ENCODE data around the gene HEMK1.

The HEMK1 gene

DNA sequence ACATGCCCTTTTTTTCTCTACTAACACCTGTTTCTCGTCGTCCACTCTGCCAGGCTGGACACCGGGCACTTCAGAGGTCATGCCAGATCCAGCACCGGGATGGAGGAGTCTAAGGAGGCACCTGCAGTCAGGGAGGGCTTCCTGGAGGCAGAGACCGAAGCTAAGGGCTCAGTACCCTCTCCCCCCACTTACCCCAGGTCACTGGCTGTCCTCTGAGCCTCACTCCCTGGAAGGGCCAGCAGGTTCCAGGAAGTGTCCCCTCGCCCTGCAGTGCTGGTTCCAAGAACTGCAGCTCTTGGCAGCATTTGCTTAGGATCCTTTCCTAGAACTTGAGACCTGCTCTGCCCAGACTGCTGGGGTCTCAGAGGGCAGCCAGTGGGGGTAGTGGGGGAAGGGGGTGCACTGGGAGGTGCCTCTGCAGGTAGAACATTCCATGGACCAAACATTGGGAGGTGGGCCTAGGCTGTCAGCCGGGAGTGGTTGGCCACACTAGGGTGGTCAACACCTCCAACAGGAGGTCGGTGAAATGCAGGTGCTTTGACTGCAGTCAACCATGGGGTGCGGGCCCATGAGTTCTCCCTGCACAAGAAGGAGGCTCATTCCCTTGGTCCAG, 30.9 kb downstream of the HEMK1 start:
- no peak for DNase-seq (ENCODE audit: low read depth)

DNA sequence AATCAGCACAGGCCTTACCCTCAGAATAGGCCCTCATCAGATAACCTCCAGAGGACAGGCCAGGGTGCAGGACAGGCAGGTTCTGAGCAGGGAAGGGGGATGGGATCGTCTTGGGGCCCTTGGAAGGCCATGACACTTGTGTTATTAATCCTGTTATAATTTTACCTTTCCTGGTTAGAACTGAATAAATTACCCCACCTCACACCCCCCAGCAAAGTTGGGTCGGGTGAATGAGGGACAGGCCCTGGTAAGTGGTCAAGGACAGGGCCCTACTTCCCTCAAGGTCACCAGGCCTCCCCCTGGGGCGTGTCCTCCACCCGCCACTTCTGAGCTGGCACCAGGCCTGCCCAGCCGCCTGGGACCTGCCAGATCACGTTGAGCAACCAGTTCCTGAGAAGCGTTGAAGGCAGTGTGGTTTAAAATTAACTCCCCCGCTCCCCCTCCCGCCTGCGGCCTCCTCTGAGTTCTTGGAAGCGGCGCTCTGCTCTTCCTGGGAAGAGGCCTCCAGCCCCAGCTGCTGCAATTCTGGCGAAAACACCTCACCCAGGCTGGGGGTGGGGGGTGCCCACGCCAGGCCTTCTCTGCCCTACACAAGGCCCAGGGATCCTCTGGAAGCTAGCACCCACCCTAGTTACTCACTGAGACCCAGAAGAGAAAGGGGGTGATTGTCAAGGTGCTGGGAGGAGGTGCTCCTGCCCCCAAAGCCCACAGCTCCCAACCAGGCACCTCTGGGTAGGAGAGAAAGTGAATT, 31.7 kb downstream of the HEMK1 start:
- DNase-seq (ENCODE audit: low read depth): peak; percentile 39

DNA sequence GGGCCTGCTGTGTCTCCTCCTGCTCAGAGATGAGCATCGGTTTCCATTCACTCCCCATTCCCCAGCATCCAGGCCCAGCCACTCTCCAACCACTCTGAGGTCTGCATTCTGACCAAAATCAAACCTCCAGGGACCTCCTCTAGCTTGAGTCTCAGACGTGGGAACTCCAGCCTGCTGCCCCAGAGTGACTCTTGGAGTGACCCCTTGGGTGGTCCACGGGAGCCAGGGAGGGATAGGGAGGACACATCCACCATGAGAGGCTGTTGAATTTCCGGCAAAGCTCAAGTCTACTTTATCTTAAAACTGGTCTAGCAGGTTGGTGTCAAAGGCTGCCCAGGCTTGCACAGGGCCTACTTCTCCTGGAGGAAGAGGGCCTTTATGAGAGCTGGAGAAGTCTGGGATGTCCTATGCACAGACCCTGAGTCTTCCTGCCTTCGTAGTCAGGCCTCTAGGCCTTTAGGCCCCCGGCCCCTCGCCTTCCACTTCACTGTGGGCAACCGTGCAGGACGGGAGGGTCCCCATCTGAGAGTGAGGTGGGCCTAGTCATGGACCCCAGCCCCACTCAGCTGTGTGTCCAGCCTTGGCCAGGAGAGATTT, 33.4 kb downstream of the HEMK1 start:
- DNase-seq (ENCODE audit: low read depth): no peak

- no peak for DNase-seq (ENCODE audit: low read depth)
These were observed 34.2 kb downstream of the HEMK1 start for GRCh38 chr3:50603261-50604109.

- no peak for DNase-seq (ENCODE audit: low read depth)
These were observed 34.8 kb downstream of the HEMK1 start for GRCh38 chr3:50604110-50604621.

GRCh38 chr3:50604628-50605588, 35.6 kb downstream of the HEMK1 start:
- no peak for DNase-seq (ENCODE audit: low read depth)

GRCh38 chr3:50605901-50606326, 36.6 kb downstream of the HEMK1 start:
- DNase-seq (ENCODE audit: low read depth): no peak

GRCh38 chr3:50606596-50606995, 37.3 kb downstream of the HEMK1 start:
- DNase-seq (ENCODE audit: low read depth): no peak

GRCh38 chr3:50607271-50608091, 38.2 kb downstream of the HEMK1 start:
- DNase-seq (ENCODE audit: low read depth): no peak

DNA sequence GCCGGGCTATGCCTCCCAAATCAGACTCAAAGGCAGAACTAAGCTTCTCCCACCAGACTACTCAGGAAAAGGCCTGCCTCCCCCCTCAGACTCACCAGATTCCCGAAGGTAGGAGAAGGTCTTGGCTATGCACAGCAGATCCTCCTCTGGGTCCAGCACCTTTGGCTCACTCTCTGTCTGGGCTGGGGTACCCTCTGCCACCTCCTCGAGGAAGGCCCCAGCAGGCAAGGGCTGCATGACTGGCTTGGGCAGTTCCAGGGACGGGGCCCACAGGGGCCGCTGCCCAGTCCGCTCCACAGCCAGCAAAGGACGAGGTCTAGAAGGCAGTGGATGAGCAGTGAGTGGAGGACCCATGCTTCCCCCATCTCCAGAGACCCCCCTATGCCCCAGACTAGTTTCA, 39.0 kb downstream of the HEMK1 start:
- no peak for DNase-seq (ENCODE audit: low read depth)

DNA sequence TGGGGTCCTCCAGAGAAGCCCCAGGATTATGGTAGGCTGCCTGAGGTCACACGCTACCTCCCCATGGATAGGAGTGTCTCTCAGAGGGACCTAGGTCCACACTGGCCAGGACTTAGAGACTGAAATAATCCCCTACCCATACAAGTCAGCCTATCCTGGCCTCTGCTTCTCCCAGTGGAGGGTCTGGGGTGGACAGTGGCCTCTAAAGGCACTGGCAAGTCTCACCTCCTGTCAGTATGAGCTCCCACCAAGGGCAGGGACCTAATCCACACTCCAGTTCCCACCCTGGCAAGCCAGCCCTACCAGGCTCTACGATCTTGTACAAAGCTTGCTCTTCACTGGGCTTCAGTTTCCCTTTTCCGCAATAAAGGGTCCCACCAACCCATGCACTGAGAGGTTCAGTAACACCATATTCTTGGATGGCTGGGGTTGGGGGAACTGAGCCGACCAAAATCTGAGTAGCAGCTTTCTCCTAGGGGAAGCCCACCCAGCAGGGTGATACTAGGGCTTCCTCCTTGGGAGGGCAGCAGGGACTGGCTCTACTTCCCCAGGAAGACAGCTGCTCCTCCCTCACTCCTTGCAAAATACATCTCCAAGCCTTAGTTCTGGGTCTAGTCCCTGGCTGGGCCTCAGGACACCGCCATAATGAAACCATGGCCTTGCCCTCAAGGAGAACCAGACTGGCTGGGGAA, 39.9 kb downstream of the HEMK1 start:
- DNase-seq (ENCODE audit: low read depth): no peak

- DNase-seq (ENCODE audit: low read depth): no peak
These were observed 40.4 kb downstream of the HEMK1 start for GRCh38 chr3:50609763-50610085.

DNA sequence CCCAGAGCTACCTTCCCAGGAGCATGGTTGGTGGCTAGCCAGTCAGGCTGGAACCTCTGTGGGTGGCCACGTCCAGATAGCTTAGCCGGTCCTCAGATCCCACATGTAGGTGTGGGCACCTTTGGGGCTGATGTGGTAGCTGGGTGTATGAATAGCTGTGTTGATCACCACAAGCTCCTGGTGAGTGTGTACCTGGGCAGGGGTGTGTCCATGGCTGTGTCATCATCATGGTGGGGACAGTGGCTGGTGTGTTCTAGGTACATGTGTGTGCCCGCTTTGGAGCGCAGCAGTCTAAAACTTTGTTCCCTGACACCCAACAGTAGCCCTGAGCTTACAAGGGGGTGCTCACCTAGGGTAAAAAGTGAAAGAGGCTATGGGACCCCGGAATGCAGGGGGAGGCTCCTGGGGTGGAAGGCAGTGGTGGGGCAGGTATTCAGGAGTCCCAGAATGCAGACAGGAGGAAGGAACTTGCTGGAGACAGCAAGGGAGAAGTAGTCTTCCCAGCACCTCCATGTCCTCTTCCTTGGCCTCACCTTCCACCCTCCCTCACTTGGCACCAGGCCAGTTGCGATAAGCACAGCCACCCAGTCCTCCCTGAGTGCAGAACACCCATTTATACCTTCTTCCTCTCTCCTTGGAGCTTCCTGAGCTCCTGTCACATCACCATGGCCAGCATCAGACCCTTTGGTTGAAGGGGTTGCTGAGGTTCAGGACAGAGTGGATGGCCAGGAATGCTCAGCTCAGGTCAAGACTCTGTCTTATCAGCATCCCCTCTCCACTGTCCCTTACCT, 41.1 kb downstream of the HEMK1 start:
- no peak for DNase-seq (ENCODE audit: low read depth)

GRCh38 chr3:50610992-50611463, 41.7 kb downstream of the HEMK1 start:
- no peak for DNase-seq (ENCODE audit: low read depth)

DNA sequence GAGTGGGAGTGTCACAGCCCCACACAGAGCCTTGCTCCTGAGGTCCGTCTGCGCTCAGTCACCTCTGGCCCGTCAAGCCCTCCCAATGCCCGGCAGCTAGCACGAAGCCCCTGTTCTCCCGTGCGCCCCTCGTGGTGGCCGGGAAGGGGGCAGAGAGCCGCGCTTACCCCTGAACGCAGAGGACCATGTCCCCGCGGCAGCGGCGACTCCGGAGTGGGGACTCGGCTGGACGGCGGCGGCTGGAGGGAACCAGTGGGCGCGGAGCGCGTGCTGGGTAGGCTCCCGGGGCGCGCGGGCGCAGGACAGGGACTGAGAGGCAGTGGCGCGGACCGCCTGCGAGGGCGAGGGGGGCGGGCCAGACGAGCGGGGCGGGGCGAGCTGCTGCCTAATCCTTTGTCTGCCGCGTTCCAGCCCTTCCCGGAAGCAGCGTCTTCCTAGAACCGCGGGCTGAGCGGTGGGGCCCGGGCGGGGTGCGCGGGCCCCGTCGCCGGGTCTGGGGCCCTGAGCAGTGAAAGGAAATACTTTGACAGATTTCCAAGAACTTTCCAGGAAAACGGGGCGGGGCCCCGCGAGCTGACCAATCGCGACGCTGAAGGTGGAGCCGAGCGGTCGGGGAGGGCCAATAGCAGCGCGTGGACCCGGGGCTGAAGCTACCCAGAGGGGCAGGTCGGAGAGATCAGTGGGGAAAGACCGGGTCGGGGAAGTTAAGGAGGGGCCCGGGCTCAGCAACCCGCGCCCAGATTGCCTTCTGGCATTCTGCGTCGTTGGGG, 42.3 kb downstream of the HEMK1 start, which contains the start of gene CISH:
Gene CISH, minus strand, starts transcription at position 311 of the 770 bp plus-strand sequence. Its CDS starts 124 bp downstream, at position 187.
- DNase-seq (ENCODE audit: low read depth): peak; percentile 82

DNA sequence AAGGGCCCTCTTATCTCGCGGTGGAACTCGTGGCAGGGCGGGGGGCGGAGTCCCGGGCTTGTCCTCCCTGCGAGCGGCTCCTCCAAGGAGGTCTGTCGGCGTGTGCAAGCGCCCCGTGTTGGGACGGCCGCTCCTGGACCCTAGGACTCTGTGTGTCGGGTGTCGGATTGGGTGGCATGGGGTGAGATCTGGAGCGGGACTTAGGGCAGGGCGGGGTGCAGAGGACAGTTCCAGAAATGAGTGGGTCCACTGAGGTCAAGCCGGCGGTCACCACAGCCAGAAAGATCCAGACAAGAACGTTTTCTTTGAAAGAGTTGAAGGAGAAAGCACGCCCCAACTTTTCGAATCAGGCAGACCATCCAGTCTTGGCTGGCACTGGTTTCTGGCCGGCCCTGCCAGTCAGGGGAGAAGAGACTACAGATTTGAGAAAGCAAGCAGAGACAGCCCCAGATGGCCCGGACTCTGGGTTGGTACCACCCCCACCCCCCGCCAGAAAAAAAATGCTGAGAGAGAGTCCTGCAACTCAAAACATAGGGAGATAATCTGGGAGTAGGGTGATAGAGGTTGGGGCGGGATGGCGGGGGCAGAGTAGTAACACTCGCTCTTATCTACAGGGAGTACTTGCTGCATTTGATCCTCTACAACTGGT, 43.0 kb downstream of the HEMK1 start:
- DNase-seq (ENCODE audit: low read depth): no peak
